Central memory CD8-positive, alpha-beta T cell (primary cell): ENCODE measurements around the gene MRPL18.

Experiments used
- ATAC-seq: fragments of 150-1000 bp; cut with Tn5 transposase; replicated peaks from 2 replicates; pipeline ENCODE4 v1.10.0; 2022; ENCODE audit warnings: mild to moderate bottlenecking, moderate FRiP score, moderate number of reproducible peaks; ENCODE audit not compliant: poor library complexity, severe bottlenecking; ENCODE audit errors: extremely low read depth
- DNase-seq, 2 donors: peaks; one replicate each; pipeline ENCODE4 v3.0.0; 2021; ENCODE audit warnings: low spot score in 2 of 2
- H3K27ac Mint-ChIP-seq: one replicate; pipeline ENCODE4 v1.8.0; 2022; ENCODE audit warnings: low read depth, mild to moderate bottlenecking, moderate library complexity, mixed read lengths
- H3K27me3 Mint-ChIP-seq: one replicate; pipeline ENCODE4 v1.8.0; 2022; ENCODE audit warnings: mixed read lengths
- H3K36me3 Mint-ChIP-seq: one replicate; pipeline ENCODE4 v1.8.0; 2022; ENCODE audit warnings: mild to moderate bottlenecking, moderate library complexity, mixed read lengths; ENCODE audit not compliant: insufficient read depth
- H3K4me1 Mint-ChIP-seq: one replicate; pipeline ENCODE4 v1.8.0; 2022; ENCODE audit warnings: mixed read lengths
- H3K4me3 Mint-ChIP-seq: one replicate; pipeline ENCODE4 v1.8.0; 2022; ENCODE audit warnings: mild to moderate bottlenecking, moderate library complexity, mixed read lengths
- H3K9me3 Mint-ChIP-seq: one replicate; pipeline ENCODE4 v1.8.0; 2022; ENCODE audit warnings: mixed read lengths

MRPL18 gene

GRCh38 chr6:159826968-159827647 lies 36.8 kb downstream of the MRPL18 start:
- Mint-ChIP-seq H3K27ac (no peak overlapping the region), H3K4me1 (no peaks in the 10 kb centered on the region), H3K4me3 (no peak overlapping the region), H3K36me3 (no peaks in the 10 kb centered on the region), H3K27me3 (peaks cover 20% of the 10 kb centered on the region), H3K9me3 (no peaks in the 10 kb centered on the region)
- DNase-seq (no peak), ATAC-seq (no peak)

- DNase-seq (no peak), ATAC-seq (no peak)
- Mint-ChIP-seq H3K4me1 (no peaks in the 10 kb centered on the region), H3K36me3 (no peaks in the 10 kb centered on the region), H3K9me3 (no peaks in the 10 kb centered on the region), H3K27me3 (peaks cover 20% of the 10 kb centered on the region), H3K4me3 (no peak overlapping the region), H3K27ac (no peak overlapping the region)
Measured at GRCh38 chr6:159828074-159828473, 37.8 kb downstream of the MRPL18 start.

GRCh38 chr6:159829526-159829925 lies 39.3 kb downstream of the MRPL18 start:
- DNase-seq (no peak), ATAC-seq (no peak)
- Mint-ChIP-seq H3K9me3 (no peaks in the 10 kb centered on the region), H3K27ac (no peak overlapping the region), H3K4me1 (no peaks in the 10 kb centered on the region), H3K27me3 (peaks cover 20% of the 10 kb centered on the region), H3K36me3 (no peaks in the 10 kb centered on the region), H3K4me3 (no peak overlapping the region)

GRCh38 chr6:159830501-159831372 lies 40.5 kb downstream of the MRPL18 start:
- H3K27me3 Mint-ChIP-seq, result peaks cover 20% of the 10 kb centered on the region
- H3K36me3 Mint-ChIP-seq, result no peaks in the 10 kb centered on the region
- no peak overlapping the region for H3K27ac Mint-ChIP-seq
- ATAC-seq (no peak), DNase-seq (no peak)
- no peak overlapping the region for H3K4me3 Mint-ChIP-seq
- H3K9me3 Mint-ChIP-seq, result no peaks in the 10 kb centered on the region
- H3K4me1 Mint-ChIP-seq, result no peaks in the 10 kb centered on the region

GRCh38 chr6:159831373-159831679 lies 41.1 kb downstream of the MRPL18 start:
- H3K36me3 Mint-ChIP-seq, result no peaks in the 10 kb centered on the region
- no peak overlapping the region for H3K4me3 Mint-ChIP-seq
- peaks cover 22% of the 10 kb centered on the region for H3K27me3 Mint-ChIP-seq
- no peak for ATAC-seq
- no peaks in the 10 kb centered on the region for H3K9me3 Mint-ChIP-seq
- H3K27ac Mint-ChIP-seq, result no peak overlapping the region
- DNase-seq, result no peak
- no peaks in the 10 kb centered on the region for H3K4me1 Mint-ChIP-seq

GRCh38 chr6:159832946-159833345 lies 42.7 kb downstream of the MRPL18 start:
- Mint-ChIP-seq H3K36me3 (no peaks in the 10 kb centered on the region), H3K9me3 (no peaks in the 10 kb centered on the region), H3K27me3 (peaks cover 38% of the 10 kb centered on the region), H3K27ac (no peak overlapping the region), H3K4me3 (no peak overlapping the region), H3K4me1 (no peaks in the 10 kb centered on the region)
- DNase-seq (no peak), ATAC-seq (no peak)

- Mint-ChIP-seq H3K9me3 (no peaks in the 10 kb centered on the region), H3K27me3 (peaks cover 42% of the 10 kb centered on the region), H3K4me3 (no peak overlapping the region), H3K27ac (no peak overlapping the region), H3K36me3 (no peaks in the 10 kb centered on the region), H3K4me1 (no peaks in the 10 kb centered on the region)
- ATAC-seq (no peak), DNase-seq (no peak)
Measured at GRCh38 chr6:159833556-159833955, 43.3 kb downstream of the MRPL18 start.

- Mint-ChIP-seq H3K27me3 (peaks cover 48% of the 10 kb centered on the region), H3K9me3 (no peaks in the 10 kb centered on the region), H3K36me3 (no peaks in the 10 kb centered on the region), H3K4me1 (no peaks in the 10 kb centered on the region), H3K27ac (no peak overlapping the region), H3K4me3 (no peak overlapping the region)
- ATAC-seq, result no peak
- DNase-seq, result no peak
Measured at GRCh38 chr6:159833997-159834603, 43.8 kb downstream of the MRPL18 start.

GRCh38 chr6:159836718-159837490 lies 46.6 kb downstream of the MRPL18 start:
- peaks cover 55% of the 10 kb centered on the region for H3K27me3 Mint-ChIP-seq
- no peak overlapping the region for H3K4me3 Mint-ChIP-seq
- no peaks in the 10 kb centered on the region for H3K4me1 Mint-ChIP-seq
- H3K36me3 Mint-ChIP-seq, result no peaks in the 10 kb centered on the region
- no peak overlapping the region for H3K27ac Mint-ChIP-seq
- DNase-seq (no peak), ATAC-seq (no peak)
- no peaks in the 10 kb centered on the region for H3K9me3 Mint-ChIP-seq

- Mint-ChIP-seq H3K27me3 (peaks cover 59% of the 10 kb centered on the region), H3K36me3 (no peaks in the 10 kb centered on the region), H3K4me3 (no peak overlapping the region), H3K27ac (no peak overlapping the region), H3K9me3 (no peaks in the 10 kb centered on the region), H3K4me1 (no peaks in the 10 kb centered on the region)
- no peak for DNase-seq
- no peak for ATAC-seq
Measured at GRCh38 chr6:159837511-159837910, 47.2 kb downstream of the MRPL18 start.

- H3K4me3 Mint-ChIP-seq, result no peak overlapping the region
- no peak for ATAC-seq
- H3K9me3 Mint-ChIP-seq, result no peaks in the 10 kb centered on the region
- no peaks in the 10 kb centered on the region for H3K4me1 Mint-ChIP-seq
- DNase-seq, result no peak
- no peaks in the 10 kb centered on the region for H3K36me3 Mint-ChIP-seq
- peaks cover 59% of the 10 kb centered on the region for H3K27me3 Mint-ChIP-seq
- no peak overlapping the region for H3K27ac Mint-ChIP-seq
Measured at GRCh38 chr6:159838020-159838744, 47.9 kb downstream of the MRPL18 start.

- Mint-ChIP-seq H3K9me3 (no peaks in the 10 kb centered on the region), H3K36me3 (no peaks in the 10 kb centered on the region), H3K4me3 (no peak overlapping the region), H3K27ac (no peak overlapping the region), H3K4me1 (no peaks in the 10 kb centered on the region), H3K27me3 (peaks cover 49% of the 10 kb centered on the region)
- no peak for ATAC-seq
- DNase-seq, result no peak
Measured at GRCh38 chr6:159842035-159842434, 51.8 kb downstream of the MRPL18 start.
